ENCODE data around the gene GAB2. TPM values are rescaled to one million over a fixed set of nuclear protein-coding genes. Genes with fewer than 3 reads are reported as not detected.
"Not testable (repeated sequence)": the region's sequence is repeated elsewhere in the genome, so short reads cannot be mapped to it uniquely, and the experiment has no call there.

GAB2 gene
- total and polyA plus RNA-seq, 9 donors = 30.9 to 64.6 (median 42.9) TPM

DNA sequence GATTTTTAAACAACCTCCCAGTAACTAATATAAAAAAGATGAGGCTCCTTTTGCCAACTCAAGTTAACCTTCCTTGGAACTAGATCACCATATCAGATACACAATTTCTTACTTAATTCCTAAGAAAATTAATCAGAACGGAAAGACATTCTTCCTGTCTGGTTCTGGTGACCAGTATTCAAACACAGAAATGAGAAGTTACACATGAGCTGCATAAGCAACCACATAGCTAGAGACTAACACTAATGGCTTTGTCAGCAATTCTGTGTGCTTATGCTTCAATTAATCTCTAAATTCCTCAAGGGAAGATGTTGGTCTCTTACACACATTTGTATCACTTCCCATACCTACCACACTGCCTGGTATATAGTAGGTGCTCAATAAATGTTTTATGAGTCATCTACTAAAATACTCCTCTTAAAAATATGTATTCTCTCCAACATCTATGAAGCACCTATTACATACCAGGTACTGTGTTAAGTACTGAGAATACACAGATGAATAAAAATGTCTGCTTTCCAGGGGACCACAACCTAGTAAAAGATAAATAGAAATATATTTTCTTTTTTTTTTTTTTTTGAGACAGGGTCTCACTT, 54.5 kb downstream of the GAB2 start:
- Histone ChIP-seq H3K27ac (no peak overlapping the region), H3K27me3 (no peaks in the 10 kb centered on the region), H3K4me3 (no peak overlapping the region), H3K4me1 (ENCODE audit: insufficient read depth) (peaks cover 5% of the 10 kb centered on the region), H3K9me3 (no peaks in the 10 kb centered on the region), H3K36me3 (no peaks in the 10 kb centered on the region)
- TF ChIP-seq EP300 (IDR thresholded peaks at IDR 0.05) (no peak), POLR2A (IDR thresholded peaks at IDR 0.05) (no peak)
- TF ChIP-seq, protein P1, sequence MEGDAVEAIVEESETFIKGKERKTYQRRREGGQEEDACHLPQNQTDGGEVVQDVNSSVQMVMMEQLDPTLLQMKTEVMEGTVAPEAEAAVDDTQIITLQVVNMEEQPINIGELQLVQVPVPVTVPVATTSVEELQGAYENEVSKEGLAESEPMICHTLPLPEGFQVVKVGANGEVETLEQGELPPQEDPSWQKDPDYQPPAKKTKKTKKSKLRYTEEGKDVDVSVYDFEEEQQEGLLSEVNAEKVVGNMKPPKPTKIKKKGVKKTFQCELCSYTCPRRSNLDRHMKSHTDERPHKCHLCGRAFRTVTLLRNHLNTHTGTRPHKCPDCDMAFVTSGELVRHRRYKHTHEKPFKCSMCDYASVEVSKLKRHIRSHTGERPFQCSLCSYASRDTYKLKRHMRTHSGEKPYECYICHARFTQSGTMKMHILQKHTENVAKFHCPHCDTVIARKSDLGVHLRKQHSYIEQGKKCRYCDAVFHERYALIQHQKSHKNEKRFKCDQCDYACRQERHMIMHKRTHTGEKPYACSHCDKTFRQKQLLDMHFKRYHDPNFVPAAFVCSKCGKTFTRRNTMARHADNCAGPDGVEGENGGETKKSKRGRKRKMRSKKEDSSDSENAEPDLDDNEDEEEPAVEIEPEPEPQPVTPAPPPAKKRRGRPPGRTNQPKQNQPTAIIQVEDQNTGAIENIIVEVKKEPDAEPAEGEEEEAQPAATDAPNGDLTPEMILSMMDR (IDR thresholded peaks at IDR 0.05) = no peak
- DNase-seq = no peak
- WGBS, 3 donors = 87 to 92% (median 91%) methylated on average over 1 of the region's 1 CpG
- intact Hi-C loops (cut with DNase I) = no loop called here

DNA sequence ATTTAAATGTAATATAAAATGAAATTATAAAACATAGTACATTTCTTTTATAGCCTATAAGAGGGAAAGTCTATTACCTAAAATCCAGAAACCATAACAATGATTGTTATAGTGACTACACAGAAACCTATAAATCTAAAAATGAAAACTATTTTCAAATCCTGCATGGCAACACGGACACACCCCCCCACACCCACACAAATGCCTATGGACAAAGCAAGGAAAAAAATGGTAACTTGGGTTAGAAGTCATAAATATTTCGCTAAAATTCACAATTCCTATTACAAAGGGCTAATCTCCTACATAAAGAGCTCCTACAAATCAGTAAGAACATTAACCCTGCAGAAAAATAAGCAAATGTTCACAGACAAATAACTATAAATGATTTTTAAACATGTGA, 56.4 kb downstream of the GAB2 start:
- intact Hi-C loops (cut with DNase I) = no loop called here
- no peaks in the 10 kb centered on the region for H3K9me3 ChIP-seq
- H3K27me3 ChIP-seq = no peaks in the 10 kb centered on the region
- no peak overlapping the region for H3K4me3 ChIP-seq
- 79 to 84% (median 82%) methylated on average over 2 of the region's 2 CpGs for WGBS, 3 donors
- no peak overlapping the region for H3K27ac ChIP-seq
- TF ChIP-seq, protein P1 (IDR thresholded peaks at IDR 0.05) = no peak
- TF ChIP-seq EP300 (IDR thresholded peaks at IDR 0.05) (no peak), POLR2A (IDR thresholded peaks at IDR 0.05) (no peak)
- peaks cover 5% of the 10 kb centered on the region for H3K4me1 ChIP-seq (ENCODE audit: insufficient read depth)
- no peaks in the 10 kb centered on the region for H3K36me3 ChIP-seq
- no peak for DNase-seq

DNA sequence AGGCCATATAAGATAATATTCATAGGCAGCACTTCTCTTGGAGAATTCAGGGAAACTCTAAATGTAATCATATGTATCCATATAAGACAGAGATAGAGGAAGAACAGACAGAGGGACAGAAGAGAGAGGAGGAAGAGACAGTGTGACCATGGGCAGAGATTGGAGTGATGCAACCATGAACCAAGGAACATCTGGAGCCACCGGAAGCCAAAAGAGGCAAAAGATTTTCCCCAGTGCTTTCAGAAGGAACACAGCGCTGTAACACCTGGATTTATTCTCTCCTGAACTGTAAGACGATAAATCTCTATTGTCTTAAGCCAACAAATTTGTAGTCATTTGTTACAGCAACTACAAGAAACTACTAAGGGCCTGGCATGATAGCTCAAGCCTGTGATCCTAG, 57.7 kb downstream of the GAB2 start:
- TF ChIP-seq EP300 (IDR thresholded peaks at IDR 0.05) (no peak), POLR2A (IDR thresholded peaks at IDR 0.05) (no peak)
- TF ChIP-seq, protein P1 (IDR thresholded peaks at IDR 0.05) = no peak
- Histone ChIP-seq H3K9me3 (no peaks in the 10 kb centered on the region), H3K27ac (no peak overlapping the region), H3K4me1 (ENCODE audit: insufficient read depth) (peaks cover 3% of the 10 kb centered on the region), H3K4me3 (no peak overlapping the region), H3K27me3 (no peaks in the 10 kb centered on the region), H3K36me3 (no peaks in the 10 kb centered on the region)
- no peak for DNase-seq
- 75 to 90% (median 77%) methylated on average over 3 of the region's 3 CpGs for WGBS, 3 donors
- intact Hi-C loops (cut with DNase I) = no loop called here

DNA sequence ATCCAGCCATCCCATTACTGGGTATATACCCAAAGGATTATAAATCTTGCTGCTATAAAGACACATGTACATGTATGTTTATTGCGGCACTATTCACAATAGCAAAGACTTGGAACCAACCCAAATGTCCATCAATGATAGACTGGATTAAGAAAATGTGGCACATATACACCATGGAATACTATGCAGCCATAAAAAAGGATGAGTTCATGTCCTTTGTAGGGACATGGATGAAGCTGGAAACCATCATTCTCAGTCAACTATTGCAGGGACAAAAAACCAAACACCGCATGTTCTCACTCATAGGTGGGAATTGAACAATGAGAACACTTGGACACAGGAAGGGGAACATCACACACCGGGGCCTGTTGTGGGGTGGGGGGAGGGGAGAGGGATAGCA, 59.7 kb downstream of the GAB2 start:
- 94 to 97% (median 94%) methylated on average over 2 to 3 of the region's 3 CpGs for WGBS, 3 donors
- H3K4me3 ChIP-seq; H3K27ac ChIP-seq; H3K27me3 ChIP-seq; H3K9me3 ChIP-seq; H3K36me3 ChIP-seq; intact Hi-C loops (cut with DNase I); H3K4me1 ChIP-seq (ENCODE audit: insufficient read depth); DNase-seq: not testable (repeated sequence)

DNA sequence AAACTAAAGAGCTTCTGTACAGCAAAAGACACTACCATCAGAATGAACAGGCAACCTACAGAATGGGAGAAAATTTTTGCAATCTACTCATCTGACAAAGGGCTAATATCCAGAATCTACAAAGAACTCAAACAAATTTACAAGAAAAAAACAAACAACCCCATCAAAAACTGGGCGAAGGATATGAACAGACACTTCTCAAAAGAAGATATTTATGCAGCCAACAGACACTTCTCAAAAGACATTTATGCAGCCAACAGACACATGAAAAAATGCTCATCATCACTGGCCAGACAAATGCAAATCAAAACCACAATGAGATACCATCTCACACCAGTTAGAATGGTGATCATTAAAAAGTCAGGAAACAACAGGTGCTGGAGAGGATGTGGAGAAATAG, 60.2 kb downstream of the GAB2 start:
- H3K36me3 ChIP-seq; intact Hi-C loops (cut with DNase I); H3K9me3 ChIP-seq; H3K4me3 ChIP-seq; H3K27ac ChIP-seq; H3K27me3 ChIP-seq; DNase-seq; H3K4me1 ChIP-seq (ENCODE audit: insufficient read depth): not testable (repeated sequence)
- 97 to 100% (median 100%) methylated on average over 1 of the region's 1 CpG for WGBS, 3 donors

DNA sequence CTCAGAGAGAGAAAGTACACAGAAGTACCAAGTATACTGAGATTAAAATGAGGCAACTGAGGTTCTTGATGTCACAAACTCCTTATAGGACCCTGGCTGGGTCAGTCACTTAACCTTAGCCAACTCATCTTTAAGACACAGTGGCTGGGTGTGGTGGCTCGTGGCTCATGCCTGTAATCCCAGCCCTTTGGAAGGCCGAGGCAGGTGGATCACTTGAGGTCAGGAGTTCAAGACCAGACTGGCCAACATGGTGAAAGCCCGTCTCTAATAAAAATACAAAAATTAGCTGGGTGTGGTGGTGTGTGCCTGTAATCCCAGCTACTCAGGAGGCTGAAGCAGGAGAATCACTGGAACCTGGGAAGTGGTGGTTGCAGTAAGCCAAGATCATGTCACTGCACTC, 61.9 kb downstream of the GAB2 start:
- H3K27ac ChIP-seq; H3K4me3 ChIP-seq; intact Hi-C loops (cut with DNase I); H3K27me3 ChIP-seq; H3K9me3 ChIP-seq; H3K36me3 ChIP-seq; DNase-seq: not testable (repeated sequence)
- H3K4me1 ChIP-seq (ENCODE audit: insufficient read depth) = peaks cover 14% of the 10 kb centered on the region
- WGBS, 3 donors = 83 to 92% (median 90%) methylated on average over 3 of the region's 3 CpGs
